Neural progenitor cell (in vitro differentiated cells): ENCODE measurements around the gene ETFB.

Experiments used
- CTCF ChIP-seq: fragments of 200-600 bp; sonication (generic); IDR thresholded peaks from 2 replicates; pipeline ENCODE4 v1.5.1; 2017; ENCODE audit warnings: antibody characterized with exemption, mild to moderate bottlenecking
- EZH2phosphoT487 ChIP-seq: fragments of 200-600 bp; sonication (generic); IDR thresholded peaks from 2 replicates; pipeline ENCODE4 v1.6.1; 2017; ENCODE audit warnings: antibody characterized with exemption

GRCh38 chr19:51339313-51339686 is 26.9 kb downstream of the ETFB start:
- no peak for TF ChIP-seq CTCF
- TF ChIP-seq EZH2phosphoT487: no peak
